Mesothelial cell of epicardium (in vitro differentiated cells): Measurements from ENCODE around the gene ANKRD31. TPM values are rescaled to one million over a fixed set of nuclear protein-coding genes. Genes with fewer than 3 reads are reported as not detected.

Source experiments
- DNase-seq, 2 experiments: peaks; one replicate each; pipeline ENCODE4 v3.0.0; 2021; ENCODE audit warnings: low spot score in 2 of 2; ENCODE audit not compliant: unreplicated experiment in 2 of 2
- H3K27ac Mint-ChIP-seq: 2 replicates; pipeline ENCODE4 v1.8.0; 2021; ENCODE audit warnings: mixed read lengths
- H3K27me3 Mint-ChIP-seq: 2 replicates; pipeline ENCODE4 v1.8.0; 2021; ENCODE audit warnings: low read depth, mixed read lengths
- H3K36me3 Mint-ChIP-seq: 2 replicates; pipeline ENCODE4 v1.8.0; 2021; ENCODE audit warnings: mixed read lengths
- H3K4me1 Mint-ChIP-seq: 2 replicates; pipeline ENCODE4 v1.8.0; 2021; ENCODE audit warnings: mixed read lengths
- H3K4me3 Mint-ChIP-seq: 2 replicates; pipeline ENCODE4 v1.8.0; 2021; ENCODE audit warnings: mild to moderate bottlenecking, moderate library complexity, mixed read lengths
- H3K9me3 Mint-ChIP-seq: 2 replicates; pipeline ENCODE4 v1.8.0; 2021; ENCODE audit warnings: mixed read lengths
- total RNA-seq: library from RNA; stranded (reverse); gene quantifications from 3 replicates; pipeline ENCODE4 v1.2.1, GENCODE V29; 2021
- TF ChIP-seq, protein P1 (sequence below): fragments of 200-600 bp; sonication (generic); IDR thresholded peaks from one replicate; pipeline ENCODE4 v1.5.0; 2021; ENCODE audit warnings: antibody characterized with exemption; ENCODE audit not compliant: unreplicated experiment

The ANKRD31 gene
- total RNA-seq, 1 donor from 2014 or later, result 1.1 TPM

DNA sequence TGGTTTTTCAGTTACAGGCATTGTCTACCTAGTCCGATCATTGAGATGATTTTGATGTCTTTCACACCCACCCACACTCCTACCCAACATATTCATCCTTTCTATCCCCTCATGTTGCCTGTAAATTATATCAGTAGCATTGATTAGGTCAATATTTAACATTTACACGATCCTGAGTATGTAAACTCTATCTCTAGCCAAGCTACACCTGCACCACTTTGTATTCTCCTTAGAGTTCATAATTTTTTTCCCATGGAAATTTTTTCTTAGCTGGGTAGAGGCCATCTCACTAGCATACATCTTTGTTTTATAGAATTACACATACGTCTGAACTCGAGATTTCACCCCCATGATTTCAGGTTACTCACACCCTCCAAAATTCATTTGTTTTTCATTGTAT lies 214.9 kb downstream of the ANKRD31 start:
- no peaks in the 10 kb centered on the region for H3K36me3 Mint-ChIP-seq
- H3K27ac Mint-ChIP-seq, result no peak overlapping the region
- peaks cover 4% of the 10 kb centered on the region for H3K4me1 Mint-ChIP-seq
- DNase-seq, result no peak
- no peaks in the 10 kb centered on the region for H3K9me3 Mint-ChIP-seq
- no peaks in the 10 kb centered on the region for H3K27me3 Mint-ChIP-seq
- H3K4me3 Mint-ChIP-seq, result no peak overlapping the region
- TF ChIP-seq, protein P1, sequence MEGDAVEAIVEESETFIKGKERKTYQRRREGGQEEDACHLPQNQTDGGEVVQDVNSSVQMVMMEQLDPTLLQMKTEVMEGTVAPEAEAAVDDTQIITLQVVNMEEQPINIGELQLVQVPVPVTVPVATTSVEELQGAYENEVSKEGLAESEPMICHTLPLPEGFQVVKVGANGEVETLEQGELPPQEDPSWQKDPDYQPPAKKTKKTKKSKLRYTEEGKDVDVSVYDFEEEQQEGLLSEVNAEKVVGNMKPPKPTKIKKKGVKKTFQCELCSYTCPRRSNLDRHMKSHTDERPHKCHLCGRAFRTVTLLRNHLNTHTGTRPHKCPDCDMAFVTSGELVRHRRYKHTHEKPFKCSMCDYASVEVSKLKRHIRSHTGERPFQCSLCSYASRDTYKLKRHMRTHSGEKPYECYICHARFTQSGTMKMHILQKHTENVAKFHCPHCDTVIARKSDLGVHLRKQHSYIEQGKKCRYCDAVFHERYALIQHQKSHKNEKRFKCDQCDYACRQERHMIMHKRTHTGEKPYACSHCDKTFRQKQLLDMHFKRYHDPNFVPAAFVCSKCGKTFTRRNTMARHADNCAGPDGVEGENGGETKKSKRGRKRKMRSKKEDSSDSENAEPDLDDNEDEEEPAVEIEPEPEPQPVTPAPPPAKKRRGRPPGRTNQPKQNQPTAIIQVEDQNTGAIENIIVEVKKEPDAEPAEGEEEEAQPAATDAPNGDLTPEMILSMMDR, result no peak

DNA sequence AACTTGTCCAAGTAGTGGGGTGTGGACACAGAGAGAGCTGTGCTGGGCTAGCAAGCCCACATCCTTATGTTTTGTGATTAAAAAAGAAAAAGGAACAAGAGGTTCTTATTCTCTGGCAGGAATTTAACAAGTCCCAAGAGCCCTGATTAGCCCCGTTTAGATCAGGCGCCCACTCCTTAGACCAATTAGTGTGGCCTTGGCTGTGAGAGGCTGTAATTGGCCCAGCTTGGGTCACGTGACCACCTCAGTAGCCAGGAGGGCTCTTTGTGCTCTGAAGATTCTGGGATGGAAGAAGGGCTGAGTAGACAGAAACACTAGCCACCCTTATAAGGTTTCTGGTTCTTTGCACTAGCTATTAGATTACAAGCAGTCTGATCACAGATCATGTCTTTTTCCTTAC lies 215.5 kb downstream of the ANKRD31 start:
- Mint-ChIP-seq H3K36me3 (no peaks in the 10 kb centered on the region), H3K27ac (no peak overlapping the region), H3K4me3 (no peak overlapping the region), H3K4me1 (peaks cover 4% of the 10 kb centered on the region), H3K9me3 (no peaks in the 10 kb centered on the region), H3K27me3 (no peaks in the 10 kb centered on the region)
- TF ChIP-seq, protein P1, result no peak
- no peak for DNase-seq

DNA sequence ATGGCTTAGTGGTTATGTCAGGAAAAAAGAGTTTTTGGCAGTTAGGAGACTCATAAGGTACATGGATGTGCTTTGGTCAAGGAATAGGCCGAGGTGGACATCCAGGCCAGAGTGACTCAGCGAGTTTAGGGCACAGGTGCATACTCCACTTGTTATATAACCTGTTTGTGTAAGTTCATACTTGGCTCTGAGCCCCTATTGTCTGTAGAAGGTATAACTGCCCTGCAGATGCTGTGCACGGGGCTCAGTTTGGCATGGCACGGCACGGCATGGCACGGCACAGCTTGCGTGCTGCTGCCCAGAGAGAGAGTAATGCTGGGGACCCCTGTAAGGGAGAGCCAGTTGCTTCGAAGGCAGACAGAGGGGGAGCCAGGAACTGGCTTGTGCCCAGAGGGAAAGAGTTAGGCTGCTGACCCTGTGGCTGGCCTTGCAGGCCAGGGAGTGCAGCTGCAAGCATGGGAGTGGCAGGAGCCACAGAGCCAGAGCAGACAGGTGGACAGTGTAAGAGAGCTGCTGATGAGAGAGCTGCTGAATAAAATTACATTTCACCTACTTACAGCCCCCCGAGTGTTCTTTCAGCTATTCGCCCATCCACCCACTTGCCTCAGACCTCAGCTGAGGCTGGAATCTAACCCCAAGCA lies 216.5 kb downstream of the ANKRD31 start:
- Mint-ChIP-seq H3K36me3 (no peaks in the 10 kb centered on the region), H3K4me1 (peaks cover 4% of the 10 kb centered on the region), H3K9me3 (peaks cover 8% of the 10 kb centered on the region), H3K27ac (no peak overlapping the region), H3K4me3 (no peak overlapping the region), H3K27me3 (no peaks in the 10 kb centered on the region)
- TF ChIP-seq, protein P1, result no peak
- DNase-seq, result no peak

DNA sequence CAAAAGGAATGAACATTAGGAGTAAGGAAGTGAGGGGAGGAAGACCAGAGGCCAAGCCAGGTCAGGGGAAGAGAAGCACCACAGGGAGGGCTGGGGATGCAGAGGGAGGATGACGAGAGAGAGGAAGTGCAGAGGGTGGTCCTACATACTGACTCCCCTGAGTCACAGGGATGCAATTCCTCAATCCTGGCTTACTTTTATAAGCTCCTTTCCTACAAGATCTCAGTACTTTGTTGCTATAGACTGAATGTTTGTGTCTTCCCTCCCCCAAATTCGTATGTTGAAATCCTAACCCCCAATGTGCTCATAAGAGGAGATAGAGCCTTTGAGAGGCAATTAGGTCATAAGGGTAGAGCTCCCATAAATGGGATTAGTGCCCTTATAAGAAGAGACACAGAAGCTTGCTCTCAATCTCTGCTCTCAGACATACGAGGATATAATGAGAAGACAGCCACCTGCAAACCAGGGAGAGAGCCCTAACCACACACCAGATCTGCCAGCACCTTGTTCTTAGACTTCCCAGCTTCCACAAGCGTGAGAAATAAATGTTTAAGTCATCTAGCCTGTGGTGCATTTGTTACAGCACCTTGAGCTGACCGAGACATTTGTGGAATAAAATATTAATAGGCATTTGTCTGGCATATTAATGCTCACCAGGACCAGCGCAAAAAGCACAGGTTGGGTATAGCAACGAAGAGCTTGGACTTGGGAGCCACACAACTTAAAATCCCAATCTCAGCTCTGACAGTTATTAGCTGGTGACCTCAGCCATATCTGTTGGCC lies 217.7 kb downstream of the ANKRD31 start:
- TF ChIP-seq, protein P1, result no peak
- no peak for DNase-seq
- Mint-ChIP-seq H3K36me3 (no peaks in the 10 kb centered on the region), H3K9me3 (peaks cover 18% of the 10 kb centered on the region), H3K27ac (no peak overlapping the region), H3K4me1 (peaks cover 4% of the 10 kb centered on the region), H3K4me3 (no peak overlapping the region), H3K27me3 (no peaks in the 10 kb centered on the region)

Other genes starting within 250 kb of the ANKRD31 start
- gene GCNT4, start 184.3 kb downstream of the ANKRD31 start, total RNA-seq, result 1.7 to 1.9 TPM (median 1.8 TPM) in 3 replicates
- 99.6 to 107 TPM (median 106 TPM) in 3 replicates for gene HMGCR, start 100.3 kb upstream of the ANKRD31 start, total RNA-seq